GM19023 (cell line): ENCODE data around the gene TRERF1.

Source experiments
- ATAC-seq: cut with Tn5 transposase; IDR thresholded peaks from one replicate; pipeline ENCODE4 v1.9.1; 2021; ENCODE audit warnings: mild to moderate bottlenecking, moderate library complexity; ENCODE audit not compliant: unreplicated experiment

The TRERF1 gene

DNA sequence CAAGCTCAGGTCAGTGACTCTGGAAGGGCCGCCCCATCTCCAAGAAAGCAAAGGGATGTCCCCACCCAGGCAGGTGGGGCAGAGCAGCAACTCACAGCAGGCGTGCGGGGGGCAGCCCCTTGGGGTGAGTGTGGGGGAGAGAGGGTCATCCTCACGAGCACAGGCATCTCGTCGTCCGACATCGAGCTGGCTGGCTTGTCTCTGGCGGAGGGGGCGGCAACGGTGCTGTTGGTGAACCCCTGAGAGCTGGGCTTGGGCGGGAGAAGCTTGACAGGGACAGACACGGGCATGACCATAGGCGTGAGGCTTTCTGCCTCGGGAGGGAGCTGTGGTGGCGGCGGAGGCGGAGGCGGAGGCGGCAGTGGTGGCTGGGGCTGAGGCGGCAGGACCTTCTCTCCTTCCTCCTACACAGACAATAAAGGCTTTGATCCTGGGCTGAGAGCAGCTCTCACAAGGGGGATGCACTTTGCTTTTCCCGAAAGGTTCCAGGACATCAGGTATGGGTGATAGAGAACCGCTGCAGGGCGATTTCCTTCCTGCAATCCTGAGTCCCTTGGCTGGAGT is 188.5 kb downstream of the TRERF1 start:
- ATAC-seq, result no peak

DNA sequence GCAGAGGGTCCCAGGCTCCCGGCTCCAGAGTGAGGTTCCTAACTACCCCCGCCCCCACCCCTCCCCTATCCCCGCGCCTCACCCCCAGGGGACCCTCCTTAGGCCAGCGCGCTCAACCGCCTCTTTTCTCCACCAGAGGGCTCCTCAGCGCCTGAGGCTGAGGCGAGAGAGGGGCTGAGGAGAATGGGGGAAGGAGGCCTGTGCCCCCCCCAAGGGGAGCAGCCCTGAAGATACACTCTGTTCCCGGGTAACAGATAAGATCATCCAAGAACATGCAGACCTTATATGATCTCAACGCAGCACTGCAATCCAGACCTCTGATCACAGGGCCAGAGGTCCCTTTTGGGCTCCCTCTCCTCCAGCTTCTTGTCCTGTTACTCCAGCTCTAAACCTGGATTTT is 190.8 kb downstream of the TRERF1 start:
- ATAC-seq, result no peak

DNA sequence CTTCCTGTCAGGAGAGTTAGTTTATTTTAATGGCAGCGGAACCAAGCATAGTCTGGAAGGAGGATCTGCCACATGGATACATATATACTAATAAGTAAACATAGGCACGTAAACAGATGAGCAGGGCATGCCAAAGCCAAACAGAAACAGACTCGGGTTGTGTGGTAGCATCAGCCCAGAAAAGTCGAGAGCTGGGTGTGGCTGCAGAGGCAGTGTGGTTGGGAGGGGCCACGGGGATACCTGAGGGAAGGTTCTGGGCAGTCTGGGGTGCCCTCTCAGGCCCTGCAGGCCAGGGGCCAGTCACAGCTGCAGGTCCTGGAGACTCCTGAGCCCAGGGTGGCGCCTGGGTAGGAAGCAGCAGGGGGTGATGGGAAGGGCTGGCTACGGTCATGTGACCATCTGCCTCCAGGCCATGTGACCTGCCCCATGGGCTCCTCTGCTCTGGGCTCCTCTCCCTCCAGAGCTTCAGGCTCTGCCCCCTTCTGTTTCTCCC is 191.3 kb downstream of the TRERF1 start:
- ATAC-seq, result no peak

DNA sequence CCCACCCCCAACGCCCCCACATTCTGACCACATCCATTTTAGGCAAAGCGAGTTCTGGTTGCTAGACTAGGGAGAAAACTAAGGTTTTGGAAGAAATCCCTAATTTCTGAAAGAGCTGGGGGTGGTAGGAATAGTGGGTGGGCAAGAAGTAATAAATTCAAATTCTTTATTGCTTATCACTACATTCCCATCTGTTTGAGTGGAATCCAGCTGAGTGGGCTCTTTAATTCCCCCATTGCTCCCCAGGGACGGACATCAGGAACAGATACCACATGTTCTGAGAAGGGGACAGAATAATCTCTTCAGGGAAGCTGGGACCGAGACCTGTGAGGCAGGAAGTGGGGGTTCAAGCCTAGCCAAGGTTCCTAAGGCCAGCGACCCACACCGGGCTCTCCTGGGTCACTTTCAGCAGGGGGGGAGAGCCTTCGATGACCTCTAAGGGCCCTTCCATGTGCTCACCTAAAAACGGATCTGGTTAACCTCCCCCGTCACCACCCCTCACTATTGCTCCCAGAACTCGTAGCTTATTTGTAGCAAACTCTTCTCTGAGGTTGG is 191.8 kb downstream of the TRERF1 start:
- ATAC-seq, result no peak

DNA sequence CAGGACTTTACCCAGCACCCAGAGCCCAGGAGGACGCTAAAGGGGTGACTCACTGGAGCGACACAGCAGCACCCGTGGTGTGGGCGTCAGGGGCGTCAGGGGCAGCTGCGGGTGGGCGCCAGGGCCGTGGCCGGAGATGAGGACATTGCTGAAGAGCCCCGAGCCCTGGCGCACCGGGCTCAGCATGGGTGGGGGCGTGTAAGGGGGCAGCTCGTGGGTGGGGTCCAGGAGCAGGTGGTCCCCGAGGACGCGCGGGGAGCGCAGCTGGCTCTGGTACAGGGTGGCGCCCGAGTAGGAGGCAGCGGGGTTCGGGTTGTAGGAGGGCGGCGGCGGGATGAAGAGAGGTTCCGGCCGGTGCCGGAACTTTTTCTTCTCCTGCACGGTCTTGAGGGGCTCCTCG is 192.4 kb downstream of the TRERF1 start:
- no peak for ATAC-seq

DNA sequence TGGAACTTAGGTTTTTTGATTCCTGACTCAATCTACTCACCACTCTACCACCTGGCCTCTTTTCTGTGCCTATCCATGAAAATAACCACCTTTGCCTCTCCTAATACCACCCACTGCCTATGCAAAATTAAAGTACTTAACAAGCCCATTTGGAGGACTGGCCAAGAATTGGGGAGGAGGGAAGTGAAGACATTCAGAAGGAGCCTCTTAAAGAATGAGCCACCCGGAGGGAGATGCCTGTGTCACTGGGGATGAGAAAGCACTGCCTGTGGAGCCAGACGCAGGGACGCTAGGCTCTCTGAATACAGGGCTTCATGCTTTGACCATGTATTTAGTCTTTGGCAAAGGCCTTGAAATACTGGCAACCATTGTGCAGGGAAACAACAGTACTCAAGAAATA is 194.1 kb downstream of the TRERF1 start:
- ATAC-seq, result no peak

DNA sequence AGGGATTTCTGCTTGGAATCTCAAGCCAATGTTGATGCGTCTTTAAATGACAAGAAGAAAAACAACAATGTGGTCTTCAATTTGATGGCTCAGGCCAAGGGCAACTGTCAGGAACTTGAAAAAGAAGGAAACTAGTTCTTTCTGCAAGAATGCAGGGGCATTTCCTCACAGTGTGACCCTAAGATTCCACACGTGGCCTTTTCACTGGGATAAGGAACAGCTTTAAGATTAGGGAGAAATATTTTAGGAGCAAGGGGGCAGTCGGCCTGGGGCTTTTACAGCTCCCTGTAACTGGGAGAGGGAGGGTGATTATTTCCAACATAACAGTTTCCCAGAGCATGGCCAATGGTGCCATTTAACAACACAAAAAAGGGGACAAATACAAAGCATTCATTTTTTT is 194.7 kb downstream of the TRERF1 start:
- ATAC-seq, result no peak

DNA sequence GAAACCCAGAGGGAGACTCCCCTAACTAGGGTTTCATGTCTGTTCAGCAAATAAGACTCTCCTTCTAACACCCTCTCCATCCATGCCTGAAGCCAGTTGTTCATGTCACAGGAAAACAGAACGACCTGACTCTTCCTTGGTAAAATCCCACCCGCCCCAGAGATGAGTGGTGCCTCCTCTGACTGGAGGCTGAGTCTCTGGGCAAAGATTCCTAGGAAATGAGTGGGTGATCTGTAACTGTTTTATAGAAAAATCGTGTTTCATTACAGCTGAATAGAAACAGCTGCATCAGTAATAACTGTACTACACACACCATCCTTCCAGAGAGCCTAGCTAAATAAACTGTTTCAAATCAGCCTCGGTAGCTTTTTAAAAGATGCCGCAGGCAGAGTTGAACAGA is 196.7 kb downstream of the TRERF1 start:
- no peak for ATAC-seq

DNA sequence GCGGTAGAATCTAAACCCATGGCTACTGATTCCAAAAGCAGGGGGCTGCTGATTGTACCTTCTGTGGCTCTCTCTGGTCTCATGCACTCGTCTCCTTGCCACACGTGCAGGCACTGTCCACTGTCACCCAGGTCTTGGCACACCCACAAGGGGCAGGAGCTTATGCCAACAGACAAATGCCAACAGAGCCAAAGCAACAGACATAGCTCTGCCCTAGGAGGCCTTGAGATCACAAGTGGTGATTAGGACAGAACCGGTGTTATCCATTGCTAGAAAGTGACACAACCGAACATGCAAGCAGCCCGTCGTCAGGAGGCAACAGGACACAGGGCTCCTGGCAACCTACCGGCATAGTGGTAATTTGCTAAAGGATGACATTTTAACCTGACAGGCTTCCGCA is 197.2 kb downstream of the TRERF1 start:
- ATAC-seq, result no peak

DNA sequence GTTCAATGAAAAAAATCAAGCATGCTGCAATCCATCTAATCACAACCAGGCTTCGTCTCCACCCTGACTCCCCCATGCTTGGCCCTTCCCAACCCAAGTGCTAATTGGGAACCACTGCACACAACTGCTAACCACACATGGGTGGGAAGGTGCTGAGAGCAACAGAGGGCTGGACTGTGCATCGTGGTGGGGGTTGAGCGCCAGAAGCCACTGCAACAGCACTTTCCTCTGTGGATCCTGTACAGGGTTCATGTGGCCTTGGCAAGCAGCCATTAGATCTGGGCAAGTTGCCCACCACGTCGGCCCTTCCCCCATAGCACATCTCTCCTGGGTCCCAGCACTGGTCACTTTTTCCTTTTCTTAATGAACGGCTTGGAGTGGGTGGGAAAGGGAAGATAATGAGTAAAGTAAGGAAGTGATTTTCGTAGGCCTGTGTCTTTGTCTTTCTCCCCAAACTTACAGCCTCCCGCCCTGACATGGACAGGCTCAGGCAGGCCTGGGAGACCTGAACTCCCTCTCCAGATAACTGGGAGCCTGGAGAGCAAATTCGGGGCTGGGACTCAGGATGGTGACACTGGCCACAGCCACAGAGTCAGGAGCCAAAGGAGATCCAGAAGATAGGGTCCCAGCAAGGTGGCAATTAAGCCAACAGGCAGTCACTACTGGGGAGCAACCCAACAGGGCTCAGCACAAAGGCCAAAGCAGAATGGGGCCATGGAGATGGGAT is 199.7 kb downstream of the TRERF1 start:
- ATAC-seq, result no peak

DNA sequence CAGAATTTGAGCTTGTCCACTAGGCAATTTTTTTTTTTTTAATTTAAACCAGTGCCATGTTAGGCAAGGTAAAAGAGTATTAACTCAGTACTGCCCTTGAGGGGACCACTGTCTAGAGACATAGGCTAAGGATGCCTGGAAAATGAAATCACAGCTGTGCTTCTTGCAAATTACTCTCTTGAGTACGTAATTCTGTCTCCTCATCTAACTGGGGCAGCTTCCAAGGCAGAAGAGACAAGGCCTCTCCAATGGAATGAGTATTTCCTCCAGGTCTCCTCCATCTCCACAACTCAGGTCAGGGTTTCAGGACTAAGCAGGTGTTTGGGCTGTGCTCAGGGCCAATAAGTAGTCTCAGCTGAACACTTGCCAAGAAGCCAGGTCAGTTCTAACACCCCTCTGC is 200.2 kb downstream of the TRERF1 start:
- no peak for ATAC-seq

DNA sequence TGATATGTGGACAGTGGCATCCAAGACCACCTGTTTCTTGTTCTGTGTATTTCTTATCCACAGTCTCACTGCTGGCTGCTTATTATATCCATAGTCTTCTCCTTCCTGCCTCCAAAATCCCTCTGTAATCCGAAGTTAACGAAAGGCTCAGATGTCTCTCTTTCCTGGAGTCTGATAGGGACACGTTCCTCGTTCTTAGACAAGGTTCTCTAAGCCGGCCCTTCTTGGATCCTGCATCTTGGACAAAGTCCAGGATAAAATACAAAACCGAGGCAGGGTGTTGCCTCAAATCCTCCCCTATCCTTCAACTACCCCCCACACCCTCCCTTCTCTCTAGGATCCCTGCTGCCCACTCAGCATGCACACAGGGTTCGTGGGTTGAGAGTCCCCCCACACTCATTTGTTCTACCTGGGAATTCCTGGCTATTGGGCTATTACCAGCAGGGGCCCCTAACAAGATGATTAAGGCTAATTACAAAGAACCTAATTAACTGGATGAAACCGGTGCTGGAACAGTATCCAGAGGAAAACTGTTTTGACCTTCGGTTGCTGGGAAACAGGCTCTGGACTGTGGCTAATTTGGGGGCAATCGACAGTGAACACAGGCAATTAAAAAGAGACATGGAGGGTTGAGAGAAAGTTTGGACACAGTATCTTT is 201.3 kb downstream of the TRERF1 start:
- ATAC-seq, result no peak

DNA sequence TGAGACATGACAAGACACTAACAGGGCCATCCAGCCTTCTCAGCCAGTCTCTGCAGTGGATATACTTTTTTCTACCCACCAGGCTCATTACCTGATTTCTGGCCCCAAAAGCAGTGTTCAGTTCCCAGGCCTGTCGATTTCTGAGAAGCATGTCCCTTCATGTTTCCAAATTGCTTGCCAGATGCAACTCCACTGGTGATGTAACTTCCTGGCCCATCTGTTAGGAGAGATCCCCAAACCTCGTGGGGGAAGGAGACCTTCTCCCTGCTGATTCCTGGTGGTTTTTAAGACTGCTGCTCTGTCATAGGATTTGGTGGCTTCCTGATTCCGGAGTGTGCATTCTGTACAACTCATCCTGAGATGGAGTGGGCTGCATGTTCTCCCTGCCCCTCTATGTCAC is 202.4 kb downstream of the TRERF1 start:
- no peak for ATAC-seq

DNA sequence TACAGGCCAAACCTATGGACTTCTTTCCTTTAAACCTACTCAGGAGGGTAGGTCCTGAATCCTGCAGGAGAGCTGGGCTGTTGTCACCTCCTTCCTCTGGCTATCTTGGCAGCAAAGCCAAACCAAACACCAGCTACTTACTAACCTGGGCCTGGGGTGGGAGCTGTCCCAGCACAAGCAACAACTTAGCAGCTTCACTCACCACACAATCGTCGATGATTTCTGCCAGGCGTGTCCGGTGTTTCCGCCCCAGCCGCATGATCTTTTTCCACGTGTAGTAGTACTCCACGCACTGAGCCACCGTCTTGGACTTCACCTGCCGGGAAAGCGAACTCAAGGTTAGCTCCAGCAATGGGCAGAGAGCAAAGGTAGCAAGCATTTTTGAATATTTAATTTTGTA is 208.7 kb downstream of the TRERF1 start:
- no peak for ATAC-seq

DNA sequence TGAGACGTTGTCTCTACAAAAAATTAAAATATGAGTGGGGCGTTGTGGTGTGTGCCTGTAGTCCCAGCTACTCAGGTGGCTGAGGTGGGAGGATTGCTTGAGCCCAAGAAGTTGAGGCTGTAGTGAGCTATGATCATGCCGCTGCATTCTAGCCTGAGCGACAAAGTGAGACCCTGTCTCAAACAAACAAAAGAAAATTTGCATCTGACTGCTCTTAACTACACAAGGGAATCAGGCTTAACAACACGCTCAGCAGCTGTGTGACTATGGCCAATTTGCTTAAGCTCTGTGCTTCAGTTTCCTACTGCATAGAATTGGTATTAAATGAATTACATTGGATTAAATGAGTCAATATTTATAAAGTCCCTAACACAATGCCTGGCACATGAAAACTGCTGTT is 209.8 kb downstream of the TRERF1 start:
- no peak for ATAC-seq

DNA sequence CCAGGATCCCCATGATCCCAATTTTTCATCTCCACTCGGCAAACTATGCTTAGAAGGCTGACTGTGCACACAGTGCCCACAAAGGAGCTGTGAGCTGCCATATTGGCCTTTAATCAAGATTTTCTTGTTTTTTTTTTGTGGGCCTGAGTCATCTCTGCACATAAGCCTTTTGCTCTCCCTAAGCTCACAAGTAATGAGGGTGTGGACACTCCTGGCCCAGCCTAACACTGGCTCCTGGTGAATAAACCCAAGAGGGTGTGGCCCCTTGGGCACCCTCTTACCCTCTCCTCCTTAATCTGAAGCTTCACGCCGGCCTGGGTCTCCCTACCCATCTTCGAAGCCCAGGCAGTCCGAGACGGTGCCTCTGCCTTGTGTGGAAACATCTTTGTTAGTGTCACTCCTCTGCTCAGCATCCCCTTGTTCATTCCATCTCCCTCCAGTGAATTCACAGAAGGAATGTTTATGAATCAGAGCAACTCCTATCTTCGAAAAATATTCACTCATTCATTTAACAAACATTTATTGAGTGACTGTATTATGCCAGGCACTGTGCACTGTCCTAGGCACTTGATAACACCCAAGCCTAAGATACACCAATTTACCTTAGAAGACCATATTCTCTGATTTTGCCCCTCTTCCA is 211.9 kb downstream of the TRERF1 start:
- ATAC-seq, result no peak

DNA sequence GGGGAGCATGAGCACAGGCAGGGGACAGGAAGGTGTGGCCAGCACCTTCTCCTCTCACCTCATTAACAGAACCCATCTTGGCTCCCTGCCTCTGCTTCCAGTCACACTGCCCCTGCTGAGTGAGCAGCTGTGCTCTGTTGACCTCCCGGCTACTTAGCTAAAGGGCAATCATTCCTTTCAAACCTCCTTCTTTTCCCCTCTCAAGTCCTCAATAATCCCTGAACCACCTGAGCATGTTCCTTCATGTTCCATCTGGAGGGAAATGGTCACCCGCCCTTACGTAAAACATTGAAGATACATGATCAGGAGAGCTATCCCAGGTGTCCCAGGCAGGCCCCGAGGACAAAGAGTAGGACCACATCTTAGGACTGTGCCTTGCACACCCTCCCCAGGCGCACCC is 212.4 kb downstream of the TRERF1 start:
- no peak for ATAC-seq

DNA sequence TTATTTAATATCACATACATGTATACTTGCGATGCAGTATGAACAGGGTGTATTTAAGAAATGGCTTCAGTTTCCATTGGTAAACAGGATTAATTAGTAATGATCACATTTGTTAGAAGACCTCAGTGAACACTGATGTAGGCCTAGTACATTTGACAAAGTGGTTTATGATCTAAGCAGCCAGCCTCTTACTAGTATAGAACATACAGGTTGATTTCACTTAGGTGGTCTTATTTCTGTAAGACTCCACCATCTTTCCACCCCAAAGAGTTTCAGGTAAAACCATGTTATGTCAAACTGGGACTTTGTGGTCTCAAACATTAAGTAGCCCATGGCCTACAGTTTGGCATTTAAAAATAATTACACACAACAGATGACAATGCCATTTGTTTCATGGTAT is 213.9 kb downstream of the TRERF1 start:
- ATAC-seq, result no peak

DNA sequence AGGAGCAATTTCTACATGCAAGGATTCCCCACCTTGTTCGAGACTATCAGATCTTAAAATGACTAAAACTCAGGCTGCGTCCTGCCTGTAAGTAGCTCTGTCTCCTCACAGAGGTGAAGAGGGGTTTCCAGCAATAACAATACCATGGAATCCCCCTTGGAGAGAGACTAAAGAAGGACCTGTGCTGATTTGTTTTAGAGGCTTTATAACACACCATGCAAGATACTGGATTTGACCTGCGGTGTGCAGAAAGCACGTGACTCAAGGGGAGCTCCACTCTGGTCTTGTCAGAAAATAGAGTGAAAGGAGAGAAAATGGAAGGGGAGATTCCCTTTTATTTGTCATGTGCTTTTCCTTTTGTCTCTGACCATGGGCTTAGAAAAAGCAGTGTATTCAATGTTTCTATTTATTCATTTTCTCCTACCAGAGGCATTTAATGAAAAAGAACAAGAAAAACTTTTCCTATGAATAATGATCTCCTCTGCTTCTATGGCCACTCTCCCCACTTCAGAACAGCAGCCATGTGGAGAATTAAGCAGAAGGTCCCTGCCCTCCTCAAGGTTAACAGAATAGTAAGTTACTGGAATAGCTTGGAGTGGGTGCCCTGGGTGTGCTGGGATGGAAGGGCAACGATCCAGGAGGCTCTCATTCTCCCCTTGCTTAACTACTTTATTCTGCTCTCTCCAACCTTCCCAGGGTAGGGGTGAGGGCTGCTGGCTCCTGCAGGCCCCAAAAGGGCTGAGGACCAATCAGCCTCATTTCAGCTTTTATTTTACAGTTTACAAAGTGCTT is 214.8 kb downstream of the TRERF1 start:
- ATAC-seq, result no peak

DNA sequence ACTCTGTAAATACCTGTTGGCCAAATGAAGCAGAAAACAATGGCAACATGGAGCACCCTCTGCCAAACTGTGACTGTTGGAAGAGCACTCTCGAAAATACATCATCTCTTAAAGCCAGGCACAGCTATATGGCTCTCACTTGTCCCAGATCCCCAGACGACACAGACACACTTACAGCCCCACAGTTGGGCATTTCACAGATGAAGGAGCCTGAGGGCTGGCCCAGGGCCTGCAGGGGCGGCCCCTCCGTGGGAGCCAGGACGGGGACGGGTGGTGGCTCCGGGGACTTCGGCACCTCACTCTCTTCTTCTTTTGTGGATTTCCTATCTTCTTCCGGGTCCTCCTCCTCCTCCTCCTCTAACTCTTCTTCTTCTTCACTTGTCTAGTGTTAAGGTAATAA is 215.7 kb downstream of the TRERF1 start:
- ATAC-seq, result no peak

DNA sequence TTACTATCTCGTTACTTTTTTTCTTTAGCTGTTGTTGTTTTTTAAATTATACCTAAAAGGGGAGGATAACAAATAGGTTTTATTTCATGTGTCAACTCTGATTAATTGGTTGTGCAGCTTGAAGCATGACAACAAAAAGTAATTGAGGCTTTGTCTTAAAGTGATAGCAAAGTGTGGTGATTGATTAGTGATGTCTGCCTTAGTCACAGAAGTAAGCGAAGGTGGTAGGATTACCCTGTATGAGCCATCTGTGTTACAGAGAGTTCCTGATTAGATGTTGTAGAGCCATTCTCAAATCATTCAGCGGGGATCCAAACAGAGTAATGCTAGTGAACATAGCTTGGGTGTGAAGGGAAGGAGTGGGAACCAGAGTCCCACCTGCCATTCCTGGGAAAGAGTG is 219.7 kb downstream of the TRERF1 start:
- ATAC-seq, result no peak
